Fibroblast of mammary gland (primary cell): ENCODE results near the gene ERAL1.
A peak's percentile ranks its signal among the peaks of the same experiment; 100 is the strongest.

ENCODE experiments used
- DNase-seq: peaks from one replicate; pipeline ENCODE4 v3.0.0-alpha.2; 2010; ENCODE audit warnings: low read depth
- H3K4me3 ChIP-seq: 2 replicates; pipeline ENCODE4 v1.5.1; 2011; ENCODE audit warnings: low read depth, mild to moderate bottlenecking, low read length, moderate library complexity; ENCODE audit not compliant: control insufficient read depth
- CTCF ChIP-seq: conservative IDR thresholded peaks from 2 replicates; pipeline ENCODE4 v1.5.1; 2011; ENCODE audit warnings: low read depth, low read length, inconsistent platforms; ENCODE audit not compliant: control insufficient read depth, insufficient read depth

ERAL1 gene

DNA sequence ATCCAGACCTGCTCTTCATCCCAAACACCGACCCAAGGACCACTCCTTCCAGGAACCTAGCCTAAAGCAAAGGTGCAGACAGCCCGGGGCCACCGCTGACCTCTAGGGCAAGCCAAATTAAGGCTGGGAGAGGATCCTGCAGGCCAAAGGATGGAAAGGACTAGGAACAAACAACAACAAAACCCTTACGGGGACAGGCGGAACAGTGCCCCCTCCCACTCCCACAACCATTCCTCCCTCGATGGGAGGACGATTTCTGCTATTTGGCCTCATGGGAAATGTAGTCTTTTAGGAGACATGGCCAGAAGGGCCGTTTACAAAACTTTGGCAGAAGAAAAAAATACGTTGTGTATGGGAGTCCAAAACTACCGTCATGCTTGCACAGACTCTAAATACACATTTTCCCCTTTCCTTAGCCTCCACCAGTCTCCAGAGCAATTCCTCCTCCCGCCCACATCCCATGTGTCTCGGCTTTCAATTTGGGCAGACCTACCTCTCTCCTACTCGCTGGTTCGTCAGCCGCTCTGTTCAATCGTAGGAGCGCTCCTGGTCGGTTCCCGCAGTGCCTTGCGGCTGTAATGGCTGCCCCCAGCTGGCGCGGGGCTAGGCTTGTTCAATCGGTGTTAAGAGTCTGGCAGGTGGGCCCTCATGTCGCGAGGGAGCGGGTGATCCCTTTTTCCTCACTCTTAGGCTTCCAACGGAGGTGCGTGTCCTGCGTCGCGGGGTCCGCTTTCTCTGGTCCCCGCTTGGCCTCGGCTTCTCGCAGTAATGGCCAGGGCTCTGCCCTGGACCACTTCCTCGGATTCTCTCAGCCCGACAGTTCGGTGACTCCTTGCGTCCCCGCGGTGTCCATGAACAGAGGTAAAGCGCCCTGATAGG, at the start of gene ERAL1:
Gene ERAL1 (plus strand): TSS at position 560 of the 879 bp plus-strand sequence. CDS start 19 bp downstream, at position 579.
- no peak for TF ChIP-seq CTCF
- peak within 1 kb of the TSS; percentile 96 for H3K4me3 ChIP-seq
- peak; percentile 85 for DNase-seq

DNA sequence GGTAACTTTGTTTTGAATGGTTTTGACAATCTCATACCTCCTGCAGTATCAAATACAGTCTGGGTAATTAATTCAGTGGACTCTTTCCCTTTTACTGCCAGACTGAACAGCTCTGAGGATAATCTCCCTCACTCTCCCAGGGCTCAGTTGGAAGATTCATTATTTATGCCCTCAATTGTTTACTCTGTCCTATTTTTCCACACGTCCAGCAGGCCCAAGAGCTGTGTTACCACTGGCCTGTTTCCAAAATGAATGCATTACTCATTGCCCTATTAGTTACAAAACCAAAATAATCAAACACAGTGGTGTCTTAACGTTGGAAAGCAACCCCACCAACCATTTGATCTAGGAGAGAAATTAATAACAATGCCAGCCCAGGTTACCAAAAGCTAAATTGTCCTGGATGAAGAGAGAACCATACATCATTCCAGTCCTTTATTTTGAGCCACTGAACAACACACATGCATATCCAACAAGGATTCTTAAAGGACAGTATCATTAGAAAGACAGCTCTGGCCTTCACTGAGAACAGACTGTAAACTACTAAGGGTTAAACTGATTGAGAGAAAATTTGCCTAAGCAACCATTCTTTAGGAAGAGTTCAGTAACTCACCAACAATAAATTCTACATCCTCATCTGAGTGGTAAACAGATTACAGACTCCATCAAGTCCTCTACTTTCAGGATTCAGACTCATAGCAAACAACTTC, 46.7 kb upstream of the ERAL1 start:
- DNase-seq: peak; percentile 96
- TF ChIP-seq CTCF: no peak
- H3K4me3 ChIP-seq: peak overlapping the region; percentile 15

DNA sequence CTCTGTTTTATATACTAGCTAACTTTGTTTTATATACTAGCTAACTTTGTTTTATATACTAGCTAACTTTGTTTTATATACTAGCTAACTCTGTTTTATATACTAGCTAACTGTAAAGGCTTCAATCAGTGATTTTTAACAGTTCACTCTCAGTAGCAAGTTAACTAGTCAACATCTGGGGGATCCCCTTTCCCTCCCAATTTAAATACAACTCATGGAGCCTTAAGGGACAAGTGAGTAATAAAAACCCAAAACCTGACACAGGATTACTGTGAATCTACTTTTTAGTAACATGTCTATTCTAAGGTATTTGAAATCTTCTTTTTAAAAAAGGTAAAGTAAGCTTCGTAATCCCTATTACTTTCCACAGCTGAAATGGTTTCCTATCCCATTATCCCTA, 44.4 kb upstream of the ERAL1 start:
- no peak overlapping the region for H3K4me3 ChIP-seq
- peak; percentile 9 for DNase-seq
- TF ChIP-seq CTCF: no peak

DNA sequence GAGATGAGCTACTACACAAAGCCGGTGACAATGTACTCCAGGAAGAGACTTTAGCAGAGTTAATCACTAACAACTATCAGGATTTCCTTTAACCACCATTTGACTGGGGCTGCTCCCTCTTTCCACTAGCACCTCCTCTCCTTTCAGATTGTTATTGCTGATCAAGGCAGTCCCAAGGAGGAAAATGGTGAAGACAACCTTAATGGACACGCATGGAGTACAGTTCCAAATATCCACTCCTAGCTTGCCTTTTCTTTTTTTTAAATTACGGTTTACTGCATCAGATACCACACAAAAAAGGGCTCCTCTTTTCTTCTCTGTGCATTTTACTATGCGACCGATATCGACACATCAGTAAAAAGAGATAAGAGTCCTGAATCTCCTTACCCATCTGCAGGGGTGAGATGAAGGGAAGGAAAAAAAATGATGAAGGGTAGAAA, 43.1 kb upstream of the ERAL1 start:
- DNase-seq: peak; percentile 28
- TF ChIP-seq CTCF: no peak
- H3K4me3 ChIP-seq: peak overlapping the region; percentile 95

DNA sequence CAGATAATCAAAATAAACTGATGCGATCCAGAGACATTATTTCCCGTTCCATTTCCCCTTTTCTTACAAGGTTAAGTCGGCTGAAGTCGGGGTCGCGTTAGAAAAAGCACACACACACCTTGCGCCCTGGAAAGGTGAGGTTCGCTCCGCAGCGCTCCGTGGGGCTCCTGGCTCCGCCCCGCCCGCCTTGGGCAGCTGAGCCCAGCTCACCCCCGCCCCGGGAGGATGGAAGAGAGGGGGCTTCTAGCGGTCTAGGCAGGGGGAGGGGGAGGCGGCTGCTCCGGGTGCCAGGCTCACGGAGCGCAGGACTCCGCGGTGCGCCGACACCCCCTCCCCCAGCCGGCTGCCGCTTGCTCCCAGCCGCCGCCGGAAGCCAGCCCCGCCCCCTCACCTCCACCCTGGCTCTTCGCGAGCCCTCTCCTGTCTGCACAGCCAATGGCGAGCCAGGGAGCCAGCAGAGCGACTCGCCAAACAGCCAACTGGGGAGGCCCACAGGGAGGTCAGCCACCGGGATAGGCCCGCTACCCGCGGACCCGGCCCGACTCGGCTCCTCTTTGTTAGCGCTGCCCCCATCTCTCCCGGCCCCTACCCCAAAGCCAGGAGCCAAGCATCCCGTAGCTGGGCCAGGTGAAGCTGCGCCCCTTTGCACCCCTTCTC, 42.6 kb upstream of the ERAL1 start:
- TF ChIP-seq CTCF: no peak
- DNase-seq: peak; percentile 94
- H3K4me3 ChIP-seq: peak overlapping the region; percentile 95

DNA sequence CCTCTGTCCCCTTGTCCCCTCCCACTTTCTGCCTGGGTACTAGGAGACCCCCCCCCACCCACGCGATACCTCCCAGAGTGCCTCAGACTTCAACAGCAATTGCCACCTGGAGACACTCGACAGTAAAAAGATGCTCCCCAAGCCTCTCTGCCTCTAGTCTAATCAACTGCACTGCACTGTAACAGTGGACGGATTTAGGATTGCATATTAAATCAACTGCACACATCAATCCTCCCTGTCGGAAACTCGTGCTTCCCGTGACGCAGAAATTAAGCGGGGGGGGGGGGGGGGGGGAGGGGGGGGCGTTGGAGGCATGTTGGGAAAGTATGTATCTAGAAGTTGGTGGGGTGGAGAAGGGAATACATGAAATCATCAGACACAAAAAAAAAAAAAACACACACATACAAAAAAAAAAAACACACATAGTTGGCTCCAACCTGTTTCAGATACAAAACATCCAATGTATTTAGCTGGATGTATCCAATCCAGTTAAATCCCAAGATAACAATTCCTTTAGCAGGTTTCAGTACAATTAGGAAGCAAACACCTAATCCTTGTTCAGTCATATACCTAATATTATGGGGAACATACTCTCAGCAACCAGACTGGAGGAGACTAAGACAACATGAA, 42.0 kb upstream of the ERAL1 start:
- H3K4me3 ChIP-seq: peak overlapping the region; percentile 95
- peak; percentile 71 for DNase-seq
- TF ChIP-seq CTCF: no peak
